Mesenchymal stem cell (in vitro differentiated cells and primary cell): ENCODE data around the gene ADPRM.
"Not testable (repeated sequence)": the region's sequence is repeated elsewhere in the genome, so short reads cannot be mapped to it uniquely, and the experiment has no call there.

Experiments used
- DNase-seq: peaks from one replicate; pipeline ENCODE4 v3.0.0-alpha.2; 2013
- H2AFZ ChIP-seq: one replicate; pipeline ENCODE4 v1.6.1; 2013; ENCODE audit warnings: low read depth, mild to moderate bottlenecking, control low read depth, inconsistent platforms, low read length, moderate library complexity
- H2AK5ac ChIP-seq: 2 replicates; pipeline ENCODE4 v1.6.1; 2013; ENCODE audit warnings: low read length, moderate library complexity, mild to moderate bottlenecking, inconsistent platforms; ENCODE audit not compliant: severe bottlenecking
- H2BK120ac ChIP-seq: one replicate; pipeline ENCODE4 v1.6.1; 2013; ENCODE audit warnings: low read depth, mild to moderate bottlenecking, inconsistent platforms, low read length, moderate library complexity
- H2BK12ac ChIP-seq, 2 experiments: one replicate each; pipeline ENCODE4 v1.6.1; 2013; ENCODE audit warnings: inconsistent platforms in 2 of 2, low read length in 2 of 2, mild to moderate bottlenecking in 2 of 2, moderate library complexity in 2 of 2, control low read depth in 1 of 2
- H2BK15ac ChIP-seq: one replicate; pipeline ENCODE4 v1.6.1; 2013; ENCODE audit warnings: mild to moderate bottlenecking, low read depth, inconsistent platforms; ENCODE audit not compliant: poor library complexity, severe bottlenecking
- H2BK5ac ChIP-seq: 2 replicates; pipeline ENCODE4 v1.6.1; 2013; ENCODE audit warnings: low read depth, mild to moderate bottlenecking, low read length, control low read depth, inconsistent platforms; ENCODE audit not compliant: poor library complexity, severe bottlenecking
- H3K14ac ChIP-seq, 2 experiments: one replicate each; pipeline ENCODE4 v1.6.1; 2013; ENCODE audit warnings: inconsistent platforms in 2 of 2, low read length in 2 of 2, control low read depth in 1 of 2, mild to moderate bottlenecking in 1 of 2, moderate library complexity in 1 of 2
- H3K18ac ChIP-seq, 2 experiments: one replicate each; pipeline ENCODE4 v1.6.1; 2013; ENCODE audit warnings: inconsistent platforms in 2 of 2, low read length in 2 of 2, control low read depth in 1 of 2, low read depth in 1 of 2, mild to moderate bottlenecking in 1 of 2
- H3K23ac ChIP-seq, 2 experiments: one replicate each; pipeline ENCODE4 v1.6.1; 2013; ENCODE audit warnings: inconsistent platforms in 2 of 2, low read length in 2 of 2, mild to moderate bottlenecking in 2 of 2, moderate library complexity in 2 of 2, control low read depth in 1 of 2
- H3K27ac ChIP-seq: 2 replicates; pipeline ENCODE4 v1.5.1; 2013; ENCODE audit warnings: mild to moderate bottlenecking, moderate library complexity, low read length, control low read depth, inconsistent platforms; ENCODE audit not compliant: poor library complexity, severe bottlenecking
- H3K27me3 ChIP-seq, 2 experiments: 2 replicates each; pipeline versions ENCODE4 v1.6.1 to v1.7.0; 2013; ENCODE audit warnings: low read length in 2 of 2, mild to moderate bottlenecking in 2 of 2, moderate library complexity in 2 of 2, control low read depth in 1 of 2, inconsistent platforms in 1 of 2; ENCODE audit not compliant: control insufficient read depth in 1 of 2, insufficient read depth in 1 of 2
- H3K36me3 ChIP-seq, 2 experiments: 2 replicates each; pipeline versions ENCODE4 v1.6.1 to v1.7.0; 2013; ENCODE audit warnings: low read length in 2 of 2, control low read depth in 1 of 2, inconsistent platforms in 1 of 2, low read depth in 1 of 2, mild to moderate bottlenecking in 1 of 2; ENCODE audit not compliant: insufficient read depth in 2 of 2, control insufficient read depth in 1 of 2
- H3K4ac ChIP-seq, 2 experiments: one replicate each; pipeline ENCODE4 v1.6.1; 2013; ENCODE audit warnings: inconsistent platforms in 2 of 2, low read length in 2 of 2, mild to moderate bottlenecking in 2 of 2, moderate library complexity in 2 of 2, control low read depth in 1 of 2, low read depth in 1 of 2
- H3K4me1 ChIP-seq: 2 replicates; pipeline ENCODE4 v1.6.1; 2013; ENCODE audit warnings: low read depth, low read length, control low read depth; ENCODE audit not compliant: control insufficient read depth, insufficient read depth
- H3K4me2 ChIP-seq: 2 replicates; pipeline ENCODE4 v1.6.1; 2013; ENCODE audit warnings: low read length, mild to moderate bottlenecking, inconsistent platforms; ENCODE audit not compliant: poor library complexity, severe bottlenecking
- H3K4me3 ChIP-seq, 2 experiments: 2 replicates each; pipeline versions ENCODE4 v1.5.1 to v1.7.0; 2013; ENCODE audit warnings: low read length in 2 of 2, mild to moderate bottlenecking in 2 of 2, control low read depth in 1 of 2, low read depth in 1 of 2; ENCODE audit not compliant: insufficient read depth in 1 of 2
- H3K79me1 ChIP-seq: replicated peaks from 2 replicates; pipeline ENCODE4 v1.6.1; 2013; ENCODE audit warnings: mild to moderate bottlenecking, control low read depth, low read length, inconsistent platforms; ENCODE audit not compliant: poor library complexity, severe bottlenecking
- H3K9ac ChIP-seq: 2 replicates; pipeline ENCODE4 v1.7.0; 2013; ENCODE audit warnings: mild to moderate bottlenecking, low read length, moderate library complexity
- H3K9me3 ChIP-seq: 2 replicates; pipeline ENCODE4 v1.7.0; 2013; ENCODE audit warnings: mild to moderate bottlenecking, low read length; ENCODE audit not compliant: control insufficient read depth
- H4K8ac ChIP-seq: one replicate; pipeline ENCODE4 v1.6.1; 2013; ENCODE audit warnings: inconsistent platforms, mild to moderate bottlenecking, low read length, moderate library complexity
- H4K91ac ChIP-seq: one replicate; pipeline ENCODE4 v1.6.1; 2013; ENCODE audit warnings: mild to moderate bottlenecking, low read length, inconsistent platforms
- WGBS: methylation state at CpG from one replicate; pipeline ENCODE4 v1.1.7; 2013; ENCODE audit warnings: mixed read lengths; 5-methylcytosine and 5-hydroxymethylcytosine counted together

The ADPRM gene

DNA sequence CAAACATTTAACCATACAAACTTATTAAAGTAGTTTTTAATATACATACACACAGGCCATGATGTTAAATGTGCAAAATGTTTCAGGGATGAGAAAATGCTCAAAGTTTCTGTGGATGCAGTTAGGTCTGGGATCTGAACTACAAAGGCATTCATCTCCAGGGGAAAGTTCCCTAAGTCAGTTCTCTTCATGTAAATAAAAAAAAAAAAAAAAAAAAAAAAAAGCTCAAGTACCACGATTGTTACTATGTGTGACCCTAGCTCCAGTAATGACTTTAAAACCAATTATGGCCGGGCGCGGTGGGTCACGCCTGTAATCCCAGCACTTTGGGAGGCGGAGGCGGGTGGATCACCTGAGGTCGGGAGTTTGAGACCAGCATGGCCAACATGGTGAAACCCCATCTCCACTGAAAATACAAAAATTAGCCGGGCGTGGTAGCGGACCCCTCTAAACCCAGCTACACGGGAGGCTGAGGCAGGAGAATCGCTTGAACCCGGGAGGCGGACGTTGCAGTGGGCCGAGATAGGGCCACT lies 1.5 kb upstream of the ADPRM start:
- not testable (repeated sequence) for H3K27me3 ChIP-seq, DNase-seq

DNA sequence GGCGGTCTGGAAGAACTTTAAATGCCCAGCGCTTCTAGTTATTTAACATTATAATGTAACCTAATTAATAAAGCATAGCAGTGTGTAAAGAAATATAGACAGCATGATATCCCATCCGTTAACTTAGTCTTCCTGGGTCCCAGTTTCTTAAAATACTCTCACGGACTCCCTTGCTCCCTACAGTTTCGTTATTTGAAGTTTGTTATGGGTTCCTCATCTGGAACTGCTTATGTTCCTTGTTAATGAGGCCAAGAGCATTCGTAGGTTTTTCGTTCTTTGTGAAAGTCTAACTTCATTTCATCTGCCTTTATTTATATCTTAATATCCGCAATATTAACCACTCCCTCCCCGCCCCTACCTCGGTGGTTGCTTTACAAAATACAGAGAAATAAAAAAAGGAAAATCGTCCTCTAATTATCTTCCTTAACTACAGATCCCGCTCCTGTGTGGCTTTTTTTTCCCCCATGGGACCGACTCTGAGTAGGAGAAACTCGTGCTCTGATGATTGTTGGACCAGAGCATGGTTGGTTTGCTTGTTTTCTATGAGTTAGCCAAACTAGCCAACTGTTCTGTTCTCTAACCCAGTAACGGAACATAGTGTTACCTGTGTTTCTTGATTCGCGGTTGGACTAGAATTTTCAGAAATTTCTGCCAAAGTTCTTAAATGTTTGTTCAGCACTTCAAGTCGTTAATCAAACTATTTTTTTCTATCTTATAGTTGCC lies 863 bp downstream of the ADPRM start:
- no peak overlapping the region for H2AFZ ChIP-seq
- no peak overlapping the region for H3K23ac ChIP-seq
- H3K27me3 ChIP-seq, result no peaks in the 10 kb centered on the region
- H3K14ac ChIP-seq, result no peak overlapping the region
- H3K9me3 ChIP-seq, result no peaks in the 10 kb centered on the region
- peaks cover 4 to 21% of the 10 kb centered on the region in 2 experiments for H3K36me3 ChIP-seq
- H2BK120ac ChIP-seq, result no peak overlapping the region
- DNase-seq, result peak; percentile 39
- no peak overlapping the region for H3K4ac ChIP-seq
- H3K4me2 ChIP-seq, result peak overlapping the region; percentile 71
- H2AK5ac ChIP-seq, result no peak overlapping the region
- 50% methylated on average over 10 of the region's 18 CpGs for WGBS
- peak overlapping the region; percentile 82 for H3K27ac ChIP-seq
- H4K8ac ChIP-seq, result no peak overlapping the region
- H2BK15ac ChIP-seq, result no peak overlapping the region
- H3K9ac ChIP-seq, result peak overlapping the region; percentile 96
- H2BK12ac ChIP-seq, result no peak overlapping the region
- H2BK5ac ChIP-seq, result no peak overlapping the region
- peaks cover 9% of the 10 kb centered on the region for H3K79me1 ChIP-seq
- H3K18ac ChIP-seq, result no peak overlapping the region
- H3K4me1 ChIP-seq, result peaks cover 9% of the 10 kb centered on the region
- peak overlapping the region; percentile 97 to 98 for H3K4me3 ChIP-seq
- no peak overlapping the region for H4K91ac ChIP-seq

More for the DNA sequence above, 1.5 kb upstream of the ADPRM start:
- not testable (repeated sequence) for H2AK5ac ChIP-seq, H4K91ac ChIP-seq, H4K8ac ChIP-seq, H3K27ac ChIP-seq, H2AFZ ChIP-seq, H2BK5ac ChIP-seq, H3K4me1 ChIP-seq, H3K14ac ChIP-seq, H2BK12ac ChIP-seq, H2BK120ac ChIP-seq, H2BK15ac ChIP-seq, H3K4ac ChIP-seq, H3K18ac ChIP-seq, H3K23ac ChIP-seq, H3K9me3 ChIP-seq
- Histone ChIP-seq H3K4me3 (peak overlapping the region in 1 of 2 experiments; percentile 97), H3K36me3 (peaks cover 12 to 45% of the 10 kb centered on the region in 2 experiments), H3K4me2 (peak overlapping the region; percentile 89), H3K79me1 (peaks cover 11% of the 10 kb centered on the region), H3K9ac (peak overlapping the region; percentile 96)
- 90% methylated on average over 17 of the region's 17 CpGs for WGBS

GRCh38 chr17:10699856-10700255 lies 2.5 kb downstream of the ADPRM start:
- Histone ChIP-seq H3K9me3 (no peaks in the 10 kb centered on the region), H3K4me2 (no peak overlapping the region), H2AK5ac (no peak overlapping the region), H4K8ac (no peak overlapping the region), H3K27ac (no peak overlapping the region), H2BK120ac (no peak overlapping the region), H3K18ac (no peak overlapping the region), H2BK12ac (no peak overlapping the region), H3K23ac (no peak overlapping the region), H3K79me1 (peaks cover 11% of the 10 kb centered on the region), H3K27me3 (no peaks in the 10 kb centered on the region), H3K36me3 (peaks cover 3 to 11% of the 10 kb centered on the region in 2 experiments), H3K4me1 (peaks cover 9% of the 10 kb centered on the region), H2BK5ac (no peak overlapping the region), H3K4ac (no peak overlapping the region), H2AFZ (no peak overlapping the region), H3K4me3 (no peak overlapping the region), H2BK15ac (no peak overlapping the region), H3K9ac (no peak overlapping the region), H3K14ac (no peak overlapping the region), H4K91ac (no peak overlapping the region)
- 25% methylated on average over 1 of the region's 1 CpG for WGBS
- DNase-seq, result peak; percentile 41

- Histone ChIP-seq H2AFZ (no peak overlapping the region), H3K4me1 (peaks cover 3% of the 10 kb centered on the region), H3K4me3 (no peak overlapping the region), H4K91ac (no peak overlapping the region), H3K18ac (peak overlapping the region in 1 of 2 experiments; percentile 52), H2AK5ac (no peak overlapping the region), H3K27ac (no peak overlapping the region), H2BK120ac (no peak overlapping the region), H2BK15ac (no peak overlapping the region), H2BK12ac (no peak overlapping the region), H4K8ac (no peak overlapping the region), H3K4me2 (no peak overlapping the region), H3K9ac (no peak overlapping the region), H2BK5ac (no peak overlapping the region), H3K9me3 (no peaks in the 10 kb centered on the region), H3K79me1 (peaks cover 13% of the 10 kb centered on the region), H3K27me3 (no peaks in the 10 kb centered on the region), H3K36me3 (peaks cover 4 to 32% of the 10 kb centered on the region in 2 experiments), H3K23ac (no peak overlapping the region), H3K14ac (no peak overlapping the region), H3K4ac (no peak overlapping the region)
- peak; percentile 54 for DNase-seq
- WGBS, result 54% methylated on average over 2 of the region's 2 CpGs
Measured at GRCh38 chr17:10702574-10702973, 5.2 kb downstream of the ADPRM start.
